GM12891 (cell line): ENCODE measurements around the gene USP31.

ENCODE experiments used
- DNase-seq: peaks from one replicate; pipeline ENCODE4 v3.0.0; 2011; ENCODE audit warnings: low spot score; ENCODE audit not compliant: insufficient read length
- FAIRE-seq: peaks from 2 replicates; lab custom pipeline; 2011; peaks lifted over from hg19 to GRCh38; lab: Jason Lieb, UNC
- PAX5 ChIP-seq: IDR thresholded peaks from 2 replicates; pipeline ENCODE4 v1.6.1; 2011; ENCODE audit warnings: low read length, moderate library complexity, mild to moderate bottlenecking; ENCODE audit not compliant: insufficient read depth, severe bottlenecking
- POLR2A ChIP-seq: IDR thresholded peaks from 2 replicates; pipeline ENCODE4 v1.6.1; 2011; ENCODE audit warnings: low read depth, low read length, control low read depth
- POLR2AphosphoS5 ChIP-seq: IDR thresholded peaks from 2 replicates; pipeline ENCODE4 v1.6.1; 2011; ENCODE audit warnings: low read depth, low read length, control low read depth
- POU2F2 ChIP-seq: IDR thresholded peaks from 2 replicates; pipeline ENCODE4 v1.6.1; 2011; ENCODE audit warnings: low read depth, mild to moderate bottlenecking, control low read depth, low read length, moderate library complexity
- SPI1 ChIP-seq: IDR thresholded peaks from 2 replicates; pipeline ENCODE4 v1.6.1; 2011; ENCODE audit warnings: low read depth, low read length, control low read depth
- TAF1 ChIP-seq: IDR thresholded peaks from 2 replicates; pipeline ENCODE4 v1.6.1; 2011; ENCODE audit warnings: low read depth, low read length, control low read depth

The USP31 gene

DNA sequence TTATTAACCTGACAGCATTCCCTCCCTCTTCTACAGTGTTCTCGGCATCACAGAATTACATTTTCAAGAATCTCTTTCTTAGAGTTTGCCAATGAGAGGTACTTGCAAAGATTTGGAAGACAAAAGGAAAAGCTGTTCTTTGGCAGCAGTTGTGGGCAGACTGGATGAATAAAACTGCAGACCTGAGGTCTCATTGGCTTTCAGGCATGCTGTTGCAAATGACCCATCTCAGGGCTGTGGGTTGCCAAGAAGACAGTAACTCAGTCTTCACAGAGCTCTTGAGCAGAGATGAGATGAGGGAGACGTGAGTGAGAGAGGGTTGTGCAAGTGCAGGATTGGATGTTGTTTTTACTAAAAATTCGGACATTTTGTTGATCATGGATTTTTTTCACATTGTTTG lies 11.3 kb upstream of the USP31 start:
- FAIRE-seq (no peak), DNase-seq (no peak)
- no peak for TF ChIP-seq POLR2A
- TF ChIP-seq TAF1 = no peak
- TF ChIP-seq POLR2AphosphoS5 = no peak
- no peak for TF ChIP-seq SPI1
- TF ChIP-seq POU2F2 = no peak
- TF ChIP-seq PAX5 = no peak

DNA sequence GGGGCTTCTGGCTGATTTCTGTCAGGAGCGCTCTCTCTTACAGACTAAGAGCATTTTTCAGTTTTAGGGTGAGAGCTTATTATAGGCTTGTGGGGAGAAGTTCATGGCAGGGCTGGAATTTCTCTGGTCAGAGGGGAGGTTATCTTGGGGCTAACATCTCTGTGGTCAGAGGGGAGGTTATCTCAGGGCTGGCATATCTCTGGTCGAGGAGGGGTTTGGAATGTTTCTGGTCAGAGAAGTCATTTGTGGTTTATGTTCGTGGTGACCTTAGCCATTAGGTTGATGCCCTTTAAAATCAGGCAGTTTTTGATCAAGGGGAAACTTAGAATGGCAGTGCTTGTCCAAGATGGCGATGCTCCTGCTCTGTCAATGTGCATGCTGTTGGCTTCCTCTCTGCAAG lies 10.8 kb upstream of the USP31 start:
- DNase-seq (no peak), FAIRE-seq (no peak)
- no peak for TF ChIP-seq POLR2AphosphoS5
- no peak for TF ChIP-seq TAF1
- no peak for TF ChIP-seq SPI1
- no peak for TF ChIP-seq POLR2A

DNA sequence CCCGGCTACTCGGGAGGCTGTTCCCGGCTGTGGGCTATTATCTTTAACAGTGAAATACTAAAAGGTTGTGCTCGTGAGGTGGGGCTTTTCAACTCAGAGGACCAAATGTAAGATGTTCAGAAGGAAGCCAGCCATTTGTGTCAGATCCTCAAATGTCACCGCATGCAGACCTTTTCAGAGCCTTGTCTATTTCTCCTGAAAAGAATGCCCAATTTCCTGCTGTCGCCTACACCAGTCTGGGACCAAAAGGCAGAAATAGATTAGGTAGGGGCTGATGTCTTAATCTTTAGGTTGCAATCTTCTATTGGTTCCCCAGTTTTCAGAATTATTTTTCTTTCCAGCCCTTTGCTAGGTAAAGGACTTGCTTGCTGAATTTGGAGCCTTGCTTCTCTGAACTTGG lies 8.9 kb upstream of the USP31 start:
- TF ChIP-seq PAX5 (no peak), TAF1 (no peak), POLR2AphosphoS5 (no peak), POLR2A (no peak), POU2F2 (no peak), SPI1 (no peak)
- DNase-seq (no peak), FAIRE-seq (no peak)

DNA sequence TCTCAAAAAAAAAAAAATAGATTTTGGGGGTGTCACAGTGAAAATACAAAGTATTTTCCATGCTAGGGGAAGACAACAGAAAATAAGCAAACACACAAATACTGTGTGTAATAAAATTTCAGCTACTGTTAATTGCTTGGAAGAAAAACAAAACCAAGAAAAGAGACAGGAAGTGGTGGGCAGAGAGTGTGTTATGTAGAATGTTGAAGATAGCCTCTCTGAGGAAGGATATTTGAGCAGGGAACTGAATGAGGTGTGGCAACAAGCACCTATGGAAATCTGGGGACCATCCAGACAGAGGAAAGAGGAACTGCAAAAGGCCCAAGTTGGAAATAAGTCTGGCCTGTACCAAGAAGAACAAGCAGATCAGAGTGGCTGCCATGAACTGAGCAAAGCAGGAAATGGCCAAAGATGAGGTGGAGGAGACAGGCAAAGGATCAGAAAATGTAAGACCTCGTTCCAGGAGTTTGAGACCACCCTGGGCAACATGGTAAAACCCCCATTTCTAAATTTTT lies 7.8 kb upstream of the USP31 start:
- peak; percentile 72 for FAIRE-seq
- TF ChIP-seq SPI1 (peak; percentile 63), TAF1 (no peak)
- DNase-seq = no peak

DNA sequence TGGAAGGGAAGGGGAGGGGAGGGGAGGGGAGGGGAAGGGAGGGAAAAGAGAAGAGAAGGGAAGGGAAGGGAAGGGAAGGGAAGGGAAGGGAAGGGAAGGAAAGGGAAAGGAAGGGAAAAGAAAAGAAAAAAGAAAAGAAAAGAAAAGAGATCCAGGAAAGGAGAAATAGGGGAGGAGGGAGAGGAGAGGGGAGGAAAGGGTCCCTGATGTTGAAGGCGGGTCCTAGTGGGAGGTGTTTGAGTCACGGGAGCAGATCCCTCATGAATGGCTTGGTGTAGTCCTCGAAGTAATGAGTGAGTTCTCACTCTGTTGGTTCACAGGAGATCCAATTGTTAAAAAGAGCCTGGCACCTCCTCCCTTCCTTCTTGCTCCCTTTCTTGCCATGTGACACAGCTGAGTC lies 6.9 kb upstream of the USP31 start:
- no peak for TF ChIP-seq POLR2A
- no peak for TF ChIP-seq TAF1
- no peak for TF ChIP-seq POLR2AphosphoS5
- no peak for TF ChIP-seq PAX5
- no peak for TF ChIP-seq SPI1
- TF ChIP-seq POU2F2 = no peak
- no peak for FAIRE-seq
- no peak for DNase-seq

DNA sequence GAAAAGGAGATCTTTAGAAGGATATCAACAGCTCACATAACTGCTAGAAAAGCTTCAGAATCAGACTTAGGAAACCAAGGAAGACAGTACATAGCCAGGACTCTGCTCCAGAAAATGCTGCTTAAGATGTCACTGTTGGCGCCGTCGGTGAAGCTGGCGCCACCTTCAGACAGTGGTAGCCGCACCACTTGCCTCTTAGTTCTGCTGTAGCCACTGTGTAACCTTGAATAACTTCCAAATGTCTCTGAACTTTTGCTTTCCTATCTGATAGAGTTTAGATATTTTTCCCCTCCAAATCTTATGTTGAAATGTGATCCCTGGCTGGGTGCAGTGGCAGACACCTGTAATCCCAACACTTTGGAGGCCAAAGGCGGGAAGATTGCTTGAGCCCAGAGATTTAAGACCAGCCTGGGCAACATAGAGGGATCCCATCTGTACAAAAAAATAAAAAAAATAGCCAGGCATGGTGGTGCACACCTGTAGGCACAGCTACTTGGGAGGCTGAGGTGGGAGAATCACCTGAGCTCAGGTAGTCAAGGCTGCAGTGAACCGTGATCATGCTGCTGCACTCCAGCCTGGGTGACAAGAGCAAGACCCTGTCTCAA lies 6.3 kb upstream of the USP31 start:
- TF ChIP-seq SPI1 (no peak), PAX5 (no peak), POLR2AphosphoS5 (no peak), TAF1 (no peak), POU2F2 (no peak), POLR2A (no peak)
- DNase-seq (no peak), FAIRE-seq (peak; percentile 50)

DNA sequence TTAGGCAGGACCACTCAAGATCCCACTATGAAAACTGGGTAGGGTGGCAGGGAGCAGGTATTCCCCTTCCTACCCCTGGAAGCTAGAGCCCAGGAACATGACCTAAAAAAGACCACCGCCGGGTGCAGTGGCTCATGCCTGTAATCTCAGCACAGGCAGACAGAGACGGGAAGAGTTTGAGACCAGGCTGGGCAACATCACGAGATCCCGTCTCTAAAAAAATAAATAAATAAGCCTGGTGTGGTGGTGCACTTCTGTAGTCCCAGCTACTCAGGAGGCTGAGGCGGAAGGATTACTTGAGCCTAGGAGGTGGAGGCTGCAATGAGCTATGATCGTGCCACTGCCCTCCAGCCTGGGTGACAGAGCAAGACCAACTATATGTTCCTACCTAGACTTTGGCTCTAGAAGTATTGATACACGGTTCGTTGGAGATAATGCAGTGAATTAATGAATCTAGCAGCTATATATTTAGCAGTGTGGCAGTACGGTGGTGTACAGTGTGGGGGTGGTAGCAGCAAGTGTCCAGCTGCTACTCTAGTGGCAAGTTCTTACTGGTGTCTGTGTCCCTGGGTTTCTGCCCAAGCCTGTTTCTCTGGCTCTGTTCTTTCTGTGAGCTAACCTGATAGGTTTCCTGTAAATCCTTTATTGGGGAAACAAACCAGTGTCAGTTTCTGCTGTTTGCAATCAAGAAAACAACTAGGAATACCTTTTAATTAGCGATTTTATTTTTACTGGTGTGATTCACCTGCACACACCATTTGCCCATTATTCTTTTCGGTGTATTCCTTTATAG lies 3.3 kb upstream of the USP31 start:
- DNase-seq (no peak), FAIRE-seq (no peak)
- TF ChIP-seq POU2F2 (no peak), TAF1 (no peak), POLR2A (no peak), POLR2AphosphoS5 (no peak), SPI1 (no peak)

DNA sequence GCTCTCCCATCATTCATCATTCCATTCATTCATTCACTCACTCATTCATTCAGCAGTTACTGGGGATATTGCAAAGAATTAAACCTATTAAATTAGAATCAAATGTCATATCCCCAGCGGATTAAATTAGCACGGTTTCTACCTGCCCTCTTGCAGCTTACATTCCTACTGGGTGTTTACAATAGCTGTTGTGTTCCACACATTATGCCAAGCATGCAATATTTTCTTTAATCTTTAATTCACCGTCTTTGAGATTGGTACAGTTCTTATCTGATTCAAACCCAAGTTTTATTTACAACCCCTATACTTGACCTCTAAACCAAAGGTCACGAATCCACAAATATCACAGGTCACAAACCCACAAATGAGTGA lies 727 bp upstream of the USP31 start:
- FAIRE-seq (no peak), DNase-seq (no peak)
- TF ChIP-seq SPI1 = no peak
- TF ChIP-seq TAF1 = no peak
- TF ChIP-seq POLR2A = no peak
- TF ChIP-seq PAX5 = no peak
- no peak for TF ChIP-seq POLR2AphosphoS5
- TF ChIP-seq POU2F2 = no peak

DNA sequence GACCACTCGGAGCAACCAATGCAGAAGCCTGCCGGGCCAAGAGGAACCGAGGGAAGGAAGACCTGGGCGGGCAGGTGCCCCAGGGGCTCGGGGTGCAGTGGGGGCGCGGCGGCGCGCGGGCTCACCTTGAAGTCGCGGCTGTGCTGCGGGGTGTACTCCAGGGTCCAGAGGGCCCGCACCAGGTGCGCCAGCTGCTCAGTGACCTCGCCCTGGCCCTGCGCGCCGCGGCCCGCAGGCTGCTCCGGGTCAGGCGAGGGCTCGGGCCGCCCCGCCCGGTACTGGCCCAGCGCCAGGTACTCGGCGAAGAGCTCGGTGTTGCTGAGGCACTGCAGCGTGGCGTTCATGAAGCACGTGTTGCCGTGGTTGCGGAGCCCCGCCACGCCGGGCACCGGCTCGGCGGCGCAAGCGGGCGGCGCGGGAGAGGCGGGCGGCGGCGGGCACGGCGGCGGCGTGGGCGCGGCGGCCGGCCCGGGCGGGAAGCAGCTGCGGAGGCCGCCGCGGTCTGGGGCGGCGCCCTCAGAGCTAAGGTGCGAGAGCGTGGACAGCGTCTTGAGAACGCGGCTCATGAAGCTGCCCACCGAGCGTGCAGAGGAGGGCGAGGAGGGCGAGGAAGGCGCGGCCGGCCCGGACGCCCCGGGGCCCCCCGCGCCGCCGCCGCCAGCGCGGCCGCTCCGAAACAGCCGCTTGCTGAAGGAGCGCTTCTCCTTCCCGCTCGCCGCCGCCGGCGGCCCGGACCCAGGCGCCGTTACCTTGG lies 562 bp downstream of the USP31 start:
- TF ChIP-seq TAF1 (no peak), PAX5 (no peak), POU2F2 (no peak), POLR2AphosphoS5 (no peak), POLR2A (no peak), SPI1 (no peak)
- FAIRE-seq (peak; percentile 33), DNase-seq (peak; percentile 48)
